Nephron (organoid): ENCODE data around the gene TNS3.

ENCODE experiments used
- H3K27ac Mint-ChIP-seq, 3 experiments: 2 replicates each; pipeline ENCODE4 v1.8.0; 2020; ENCODE audit warnings: mixed read lengths in 3 of 3, mild to moderate bottlenecking in 2 of 3, moderate library complexity in 1 of 3
- H3K27me3 Mint-ChIP-seq: 2 replicates; pipeline ENCODE4 v1.8.0; 2021; ENCODE audit warnings: low read depth, mild to moderate bottlenecking, moderate library complexity, mixed read lengths
- H3K36me3 Mint-ChIP-seq: 2 replicates; pipeline ENCODE4 v1.8.0; 2020; ENCODE audit warnings: low read depth, mixed read lengths
- H3K4me1 Mint-ChIP-seq: 2 replicates; pipeline ENCODE4 v1.8.0; 2020; ENCODE audit warnings: mixed read lengths
- H3K4me3 Mint-ChIP-seq, 3 experiments: 2 replicates each; pipeline ENCODE4 v1.8.0; 2020; ENCODE audit warnings: mild to moderate bottlenecking in 3 of 3, mixed read lengths in 3 of 3, moderate library complexity in 2 of 3
- H3K9me3 Mint-ChIP-seq: 2 replicates; pipeline ENCODE4 v1.8.0; 2020; ENCODE audit warnings: mixed read lengths
- CTCF ChIP-seq, 3 experiments: fragments of 200-600 bp; sonication (generic); IDR thresholded peaks; one replicate each; pipeline ENCODE4 v1.5.0; 2021; ENCODE audit warnings: antibody characterized with exemption in 3 of 3; ENCODE audit not compliant: unreplicated experiment in 3 of 3

The TNS3 gene

GRCh38 chr7:47510786-47511185 is 71.1 kb downstream of the TNS3 start:
- Mint-ChIP-seq H3K9me3 (no peaks in the 10 kb centered on the region), H3K36me3 (peaks cover 22% of the 10 kb centered on the region), H3K4me1 (peaks cover 44% of the 10 kb centered on the region), H3K27me3 (no peaks in the 10 kb centered on the region), H3K27ac (no peak overlapping the region), H3K4me3 (no peak overlapping the region)
- TF ChIP-seq CTCF (IDR thresholded peaks at IDR 0.05; ENCODE audit: unreplicated experiment in 3 of 3) = no peak

- H3K4me1 Mint-ChIP-seq = peaks cover 50% of the 10 kb centered on the region
- no peaks in the 10 kb centered on the region for H3K9me3 Mint-ChIP-seq
- H3K27me3 Mint-ChIP-seq = no peaks in the 10 kb centered on the region
- H3K27ac Mint-ChIP-seq = peak overlapping the region; percentile 61 to 81 (median 73)
- peaks cover 25% of the 10 kb centered on the region for H3K36me3 Mint-ChIP-seq
- no peak overlapping the region for H3K4me3 Mint-ChIP-seq
- TF ChIP-seq CTCF (IDR thresholded peaks at IDR 0.05; ENCODE audit: unreplicated experiment in 3 of 3) = no peak
Measured at GRCh38 chr7:47510192-47510591, 71.7 kb downstream of the TNS3 start.

GRCh38 chr7:47509571-47509970 is 72.3 kb downstream of the TNS3 start:
- peaks cover 25% of the 10 kb centered on the region for H3K36me3 Mint-ChIP-seq
- no peaks in the 10 kb centered on the region for H3K9me3 Mint-ChIP-seq
- peaks cover 56% of the 10 kb centered on the region for H3K4me1 Mint-ChIP-seq
- no peak overlapping the region for H3K4me3 Mint-ChIP-seq
- H3K27ac Mint-ChIP-seq = peak overlapping the region; percentile 61 to 81 (median 73)
- no peak for TF ChIP-seq CTCF (IDR thresholded peaks at IDR 0.05; ENCODE audit: unreplicated experiment in 3 of 3)
- H3K27me3 Mint-ChIP-seq = no peaks in the 10 kb centered on the region

GRCh38 chr7:47508389-47509380 is 73.2 kb downstream of the TNS3 start:
- no peak for TF ChIP-seq CTCF (IDR thresholded peaks at IDR 0.05; ENCODE audit: unreplicated experiment in 3 of 3)
- Mint-ChIP-seq H3K4me3 (no peak overlapping the region), H3K36me3 (peaks cover 25% of the 10 kb centered on the region), H3K4me1 (peaks cover 65% of the 10 kb centered on the region), H3K9me3 (no peaks in the 10 kb centered on the region), H3K27me3 (no peaks in the 10 kb centered on the region), H3K27ac (peak overlapping the region; percentile 96 to 99 (median 98))

GRCh38 chr7:47507522-47507921 is 74.4 kb downstream of the TNS3 start:
- Mint-ChIP-seq H3K27me3 (no peaks in the 10 kb centered on the region), H3K36me3 (peaks cover 25% of the 10 kb centered on the region), H3K4me1 (peaks cover 74% of the 10 kb centered on the region), H3K4me3 (peak overlapping the region in 2 of 3 experiments; percentile 5 to 52), H3K27ac (peak overlapping the region; percentile 96 to 99 (median 98)), H3K9me3 (no peaks in the 10 kb centered on the region)
- TF ChIP-seq CTCF (IDR thresholded peaks at IDR 0.05; ENCODE audit: unreplicated experiment in 3 of 3) = no peak
